Inflammatory macrophage (primary cell): ENCODE measurements around the gene MIPEP.

Experiments used
- DNase-seq, 2 donors: peaks; one replicate each; pipeline ENCODE4 v3.0.0-alpha.2; 2020 to 2022

Gene MIPEP

GRCh38 chr13:23805821-23806220 is 83.4 kb downstream of the MIPEP start:
- no peak for DNase-seq

GRCh38 chr13:23805122-23805521 is 84.1 kb downstream of the MIPEP start:
- no peak for DNase-seq

- no peak for DNase-seq
Observed at GRCh38 chr13:23804166-23804565, 85.0 kb downstream of the MIPEP start.

GRCh38 chr13:23801141-23801540 is 88.1 kb downstream of the MIPEP start:
- DNase-seq: no peak

GRCh38 chr13:23799945-23800344 is 89.3 kb downstream of the MIPEP start:
- no peak for DNase-seq

- DNase-seq: no peak
Observed at GRCh38 chr13:23797276-23797903, 91.8 kb downstream of the MIPEP start.

- no peak for DNase-seq
Observed at GRCh38 chr13:23796551-23796950, 92.6 kb downstream of the MIPEP start.

- no peak for DNase-seq
Observed at GRCh38 chr13:23794267-23795161, 94.7 kb downstream of the MIPEP start.

GRCh38 chr13:23793711-23794110 is 95.5 kb downstream of the MIPEP start:
- no peak for DNase-seq

- DNase-seq: peak in 1 of 2 donors; percentile 9
Observed at GRCh38 chr13:23792680-23793079, 96.5 kb downstream of the MIPEP start.

- DNase-seq: no peak
Observed at GRCh38 chr13:23790577-23791170, 98.5 kb downstream of the MIPEP start.

- no peak for DNase-seq
Observed at GRCh38 chr13:23789576-23790346, 99.4 kb downstream of the MIPEP start.

GRCh38 chr13:23788459-23788858 is 100.7 kb downstream of the MIPEP start:
- DNase-seq: no peak

GRCh38 chr13:23787464-23787863 is 101.7 kb downstream of the MIPEP start:
- DNase-seq: no peak

GRCh38 chr13:23786607-23787006 is 102.6 kb downstream of the MIPEP start:
- no peak for DNase-seq

- no peak for DNase-seq
Observed at GRCh38 chr13:23778879-23779278, 110.3 kb downstream of the MIPEP start.

GRCh38 chr13:23778002-23778652 is 111.1 kb downstream of the MIPEP start:
- DNase-seq: no peak

GRCh38 chr13:23777575-23777870 is 111.7 kb downstream of the MIPEP start:
- no peak for DNase-seq

- peak in 1 of 2 donors; percentile 31 for DNase-seq
Observed at GRCh38 chr13:23776698-23777574, 112.3 kb downstream of the MIPEP start.

GRCh38 chr13:23772717-23773116 is 116.5 kb downstream of the MIPEP start:
- DNase-seq: no peak

GRCh38 chr13:23771956-23772355 is 117.2 kb downstream of the MIPEP start:
- DNase-seq: no peak

GRCh38 chr13:23771552-23771951 is 117.6 kb downstream of the MIPEP start:
- DNase-seq: no peak
